ENCODE results near the gene LTBP2. TPM values are rescaled to one million over a fixed set of nuclear protein-coding genes. Genes with fewer than 3 reads are reported as not detected.

Gene LTBP2
- total and polyA plus RNA-seq, 7 donors: 0.46 to 71.2 (median 12.1) TPM

GRCh38 chr14:74507840-74508239 is 104.2 kb downstream of the LTBP2 start:
- Histone ChIP-seq H3K36me3 (no peaks in the 10 kb centered on the region), H3K4me1 (no peaks in the 10 kb centered on the region), H3K27ac (no peak overlapping the region), H3K27me3 (no peaks in the 10 kb centered on the region), H3K9me3 (no peaks in the 10 kb centered on the region), H3K4me3 (no peak overlapping the region)
- DNase-seq: peak; percentile 36
- TF ChIP-seq CTCF (IDR thresholded peaks at IDR 0.05) (no peak), POLR2A (IDR thresholded peaks at IDR 0.05) (no peak), EP300 (IDR thresholded peaks at IDR 0.05) (no peak), POLR2AphosphoS5 (IDR thresholded peaks at IDR 0.05) (no peak)
- WGBS, 2 donors: 58 to 60% methylated on average over 5 of the region's 5 CpGs
- intact Hi-C loops (cut with DNase I): no loop called here

GRCh38 chr14:74507085-74507484 is 105.0 kb downstream of the LTBP2 start:
- Histone ChIP-seq H3K4me3 (no peak overlapping the region), H3K27ac (no peak overlapping the region), H3K4me1 (no peaks in the 10 kb centered on the region), H3K27me3 (no peaks in the 10 kb centered on the region), H3K36me3 (no peaks in the 10 kb centered on the region), H3K9me3 (no peaks in the 10 kb centered on the region)
- intact Hi-C loops (cut with DNase I): no loop called here
- no peak for TF ChIP-seq POLR2AphosphoS5 (IDR thresholded peaks at IDR 0.05)
- no peak for TF ChIP-seq EP300 (IDR thresholded peaks at IDR 0.05)
- TF ChIP-seq POLR2A (IDR thresholded peaks at IDR 0.05): no peak
- no peak for TF ChIP-seq CTCF (IDR thresholded peaks at IDR 0.05)
- peak; percentile 33 for DNase-seq
- WGBS, 2 donors: 83 to 86% methylated on average over 8 of the region's 8 CpGs

- TF ChIP-seq POLR2A (IDR thresholded peaks at IDR 0.05) (no peak), EP300 (IDR thresholded peaks at IDR 0.05) (no peak), POLR2AphosphoS5 (IDR thresholded peaks at IDR 0.05) (no peak), CTCF (IDR thresholded peaks at IDR 0.05) (no peak)
- Histone ChIP-seq H3K27ac (no peak overlapping the region), H3K4me1 (peaks cover 0 to 2% (median 0%) of the 10 kb centered on the region in 4 donors), H3K4me3 (no peak overlapping the region), H3K9me3 (no peaks in the 10 kb centered on the region), H3K27me3 (no peaks in the 10 kb centered on the region), H3K36me3 (no peaks in the 10 kb centered on the region)
- intact Hi-C loops (cut with DNase I): no loop called here
- 74 to 86% methylated on average over 13 of the region's 13 CpGs for WGBS, 2 donors
- DNase-seq: no peak
These were observed 105.6 kb downstream of the LTBP2 start for GRCh38 chr14:74506411-74506851.

GRCh38 chr14:74505831-74506230 is 106.2 kb downstream of the LTBP2 start:
- H3K4me3 ChIP-seq: no peak overlapping the region
- H3K4me1 ChIP-seq: peaks cover 0 to 4% (median 0%) of the 10 kb centered on the region in 4 donors
- intact Hi-C loops (cut with DNase I): no loop called here
- no peak for DNase-seq
- no peaks in the 10 kb centered on the region for H3K9me3 ChIP-seq
- H3K27ac ChIP-seq: no peak overlapping the region
- no peaks in the 10 kb centered on the region for H3K36me3 ChIP-seq
- H3K27me3 ChIP-seq: no peaks in the 10 kb centered on the region
- WGBS, 2 donors: 74 to 87% methylated on average over 17 of the region's 17 CpGs
- no peak for TF ChIP-seq POLR2A (IDR thresholded peaks at IDR 0.05)
- TF ChIP-seq EP300 (IDR thresholded peaks at IDR 0.05): no peak

- TF ChIP-seq CTCF (IDR thresholded peaks at IDR 0.05) (no peak), POLR2AphosphoS5 (IDR thresholded peaks at IDR 0.05) (no peak), EP300 (IDR thresholded peaks at IDR 0.05) (no peak), POLR2A (IDR thresholded peaks at IDR 0.05) (no peak)
- intact Hi-C loops (cut with DNase I): loop anchor here (5.0 kb wide), 1 partner anchor 62 kb away; no protein-coding TSS in a partner anchor
- no peaks in the 10 kb centered on the region for H3K27me3 ChIP-seq
- H3K9me3 ChIP-seq: no peaks in the 10 kb centered on the region
- H3K4me1 ChIP-seq: peaks cover 0 to 4% (median 0%) of the 10 kb centered on the region in 4 donors
- no peak overlapping the region for H3K27ac ChIP-seq
- no peak for DNase-seq
- WGBS, 2 donors: 90 to 91% methylated on average over 20 of the region's 20 CpGs
- no peak overlapping the region for H3K4me3 ChIP-seq
- H3K36me3 ChIP-seq: no peaks in the 10 kb centered on the region
These were observed 106.9 kb downstream of the LTBP2 start for GRCh38 chr14:74504874-74505720.

All from sigmoid colon (tissue), 7 donors.